Measurements from ENCODE around the gene LY6G6F. TPM values are rescaled to one million over a fixed set of nuclear protein-coding genes. Genes with fewer than 3 reads are reported as not detected.
A peak's percentile ranks its signal among the peaks of the same experiment; 100 is the strongest.

Gene LY6G6F
- total and polyA plus RNA-seq, 2 of the 13 experiments (the other 11 are each of a cell fraction or from before 2014, with no cell fraction given), result not detected

GRCh38 chr6:31676322-31676903 is 30.3 kb upstream of the LY6G6F start (continued):
- TF ChIP-seq, protein P1, sequence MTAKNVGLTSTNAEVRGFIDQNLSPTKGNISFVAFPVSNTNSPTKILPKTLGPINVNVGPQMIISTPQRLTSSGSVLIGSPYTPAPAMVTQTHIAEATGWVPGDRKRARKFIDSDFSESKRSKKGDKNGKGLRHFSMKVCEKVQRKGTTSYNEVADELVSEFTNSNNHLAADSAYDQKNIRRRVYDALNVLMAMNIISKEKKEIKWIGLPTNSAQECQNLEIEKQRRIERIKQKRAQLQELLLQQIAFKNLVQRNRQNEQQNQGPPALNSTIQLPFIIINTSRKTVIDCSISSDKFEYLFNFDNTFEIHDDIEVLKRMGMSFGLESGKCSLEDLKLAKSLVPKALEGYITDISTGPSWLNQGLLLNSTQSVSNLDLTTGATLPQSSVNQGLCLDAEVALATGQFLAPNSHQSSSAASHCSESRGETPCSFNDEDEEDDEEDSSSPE (CRISPR knock-in tag; IDR thresholded peaks at IDR 0.05), result no peak
- TF ChIP-seq ZNF33A (CRISPR knock-in tag; IDR thresholded peaks at IDR 0.05; ENCODE audit: borderline replicate concordance) (no peak), ZNF354B (CRISPR knock-in tag; IDR thresholded peaks at IDR 0.05) (no peak), BRF2 (CRISPR knock-in tag; IDR thresholded peaks at IDR 0.05) (no peak), PAXIP1 (CRISPR knock-in tag; conservative IDR thresholded peaks at IDR 0.05) (no peak)

- H3K27ac ChIP-seq (ENCODE audit: extremely low read length, insufficient read depth, low read length), result no peak overlapping the region
- TF ChIP-seq SUZ12 (IDR thresholded peaks at IDR 0.05; ENCODE audit: low read depth, low read length) (no peak), ATF7 (IDR thresholded peaks at IDR 0.05) (peak; percentile 67), ATF7 (CRISPR knock-in tag; IDR thresholded peaks at IDR 0.05) (no peak), CC2D1A (CRISPR knock-in tag; IDR thresholded peaks at IDR 0.05) (no peak), CREB1 (IDR thresholded peaks at IDR 0.05) (peak; percentile 85), CREB1 (CRISPR knock-in tag; IDR thresholded peaks at IDR 0.05) (no peak)
- ChIA-PET POLR2A (no interaction called here), CTCF (ENCODE audit: low intra/inter-chr PET ratio, low total read pairs) (no interaction called here)
- no peak for ATAC-seq
- in situ Hi-C loops (cut with HindIII; ENCODE audit: extremely low pct_ligation_motif_present, low pct_unique_long_range_greater_than_20kb) (no loop called here), intact Hi-C loops (cut with micrococcal nuclease; ENCODE audit: unreplicated experiment) (no loop called here)
- DNase-seq (ENCODE audit: low spot score), result no peak
- H3K79me2 ChIP-seq (ENCODE audit: insufficient read depth, low read length), result no peaks in the 10 kb centered on the region
- H3K4me2 ChIP-seq (ENCODE audit: low read depth, low read length), result no peak overlapping the region
- BruUV-seq (replicated peaks), result no TSS peak
- H3K4me3 ChIP-seq (replicated peaks in 1 of 3; ENCODE audit: insufficient read depth in 1 of 3, low read depth in 2 of 3, low read length in 3 of 3), result no peak overlapping the region
- peaks cover 11% of the 10 kb centered on the region for H3K4me1 ChIP-seq (ENCODE audit: insufficient read depth, low read length)
- H3K9ac ChIP-seq (ENCODE audit: insufficient read depth, low read depth, low read length), result no peak overlapping the region
- WGBS (ENCODE audit: low lambda C conversion rate), result 51% methylated on average over 6 of the region's 6 CpGs
- H3K36me3 ChIP-seq (replicated peaks in 1 of 2; ENCODE audit: control insufficient read depth in 1 of 2, insufficient read depth in 2 of 2, low read length in 2 of 2), result peaks cover 6 to 9% of the 10 kb centered on the region in 2 experiments; a peak in 4 of 5 replicates
- H2AFZ ChIP-seq (ENCODE audit: low read length), result no peak overlapping the region
- H4K20me1 ChIP-seq (ENCODE audit: insufficient read depth, low read length), result no peaks in the 10 kb centered on the region
- no peaks in the 10 kb centered on the region for H3K9me3 ChIP-seq (ENCODE audit: low read length)
- H3K27me3 ChIP-seq (ENCODE audit: control insufficient read depth in 1 of 2, insufficient read depth in 2 of 2, low read length in 2 of 2), result no peaks in the 10 kb centered on the region
- no peak for FAIRE-seq
These were observed 29.8 kb upstream of the LY6G6F start for GRCh38 chr6:31676904-31677303.
